GM21619 (cell line): ENCODE results near the gene EBNA1BP2.
A peak's percentile ranks its signal among the peaks of the same experiment; 100 is the strongest.
"Not testable (repeated sequence)": the region's sequence is repeated elsewhere in the genome, so short reads cannot be mapped to it uniquely, and the experiment has no call there.

ENCODE experiments used
- ATAC-seq: cut with Tn5 transposase; IDR thresholded peaks from one replicate; pipeline ENCODE4 v1.9.1; 2021; ENCODE audit not compliant: unreplicated experiment

EBNA1BP2 gene

GRCh38 chr1:43171876-43172526, at the start of gene EBNA1BP2, which contains the start of gene CFAP57:
TSS of gene EBNA1BP2 (minus strand) at chr1:43172290. CDS start at chr1:43172118, 172 bp downstream.
TSS of gene CFAP57 (plus strand) at chr1:43172330. CDS start at chr1:43172754, 424 bp downstream.
- peak; percentile 90 for ATAC-seq

- no peak for ATAC-seq
Observed at GRCh38 chr1:43221797-43222196, 49.7 kb upstream of the EBNA1BP2 start.

GRCh38 chr1:43220905-43221778, 49.1 kb upstream of the EBNA1BP2 start:
- ATAC-seq: peak; percentile 67

DNA sequence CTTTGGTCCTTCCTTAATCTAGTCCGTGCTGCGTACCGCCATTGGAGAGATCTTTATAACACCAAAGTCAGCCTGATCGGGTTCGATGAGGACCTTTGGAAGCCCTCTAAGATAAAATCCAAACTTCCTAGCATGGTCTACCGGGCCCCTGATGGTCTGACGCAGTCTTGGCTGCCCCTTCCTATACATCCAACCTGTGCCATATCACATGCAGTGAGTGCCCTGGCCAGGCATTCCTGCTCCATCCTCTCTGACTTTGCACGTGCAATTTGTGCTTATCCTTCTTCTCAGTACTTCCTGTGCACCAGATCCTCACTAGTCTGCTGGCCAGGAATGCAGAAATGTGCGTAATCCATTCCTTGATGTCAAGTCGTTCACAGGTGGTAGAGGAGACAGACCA, 45.7 kb upstream of the EBNA1BP2 start:
- no peak for ATAC-seq

- no peak for ATAC-seq
Observed at GRCh38 chr1:43214501-43215444, 42.7 kb upstream of the EBNA1BP2 start.

DNA sequence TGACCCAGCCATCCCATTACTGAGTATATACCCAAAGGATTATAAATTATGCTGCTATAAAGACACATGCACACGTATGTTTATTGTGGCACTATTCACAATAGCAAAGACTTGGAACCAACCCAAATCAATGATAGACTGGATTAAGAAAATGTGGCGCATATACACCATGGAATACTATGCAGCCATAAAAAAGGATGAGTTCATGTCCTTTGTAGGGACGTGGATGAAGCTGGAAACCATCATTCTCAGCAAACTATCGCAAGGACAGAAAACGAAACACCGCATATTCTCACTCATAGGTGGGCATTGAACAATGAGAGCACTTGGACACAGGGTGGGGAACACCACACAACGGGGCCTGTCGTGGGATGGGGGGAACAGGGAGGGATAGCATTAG, 36.2 kb upstream of the EBNA1BP2 start:
- not testable (repeated sequence) for ATAC-seq

DNA sequence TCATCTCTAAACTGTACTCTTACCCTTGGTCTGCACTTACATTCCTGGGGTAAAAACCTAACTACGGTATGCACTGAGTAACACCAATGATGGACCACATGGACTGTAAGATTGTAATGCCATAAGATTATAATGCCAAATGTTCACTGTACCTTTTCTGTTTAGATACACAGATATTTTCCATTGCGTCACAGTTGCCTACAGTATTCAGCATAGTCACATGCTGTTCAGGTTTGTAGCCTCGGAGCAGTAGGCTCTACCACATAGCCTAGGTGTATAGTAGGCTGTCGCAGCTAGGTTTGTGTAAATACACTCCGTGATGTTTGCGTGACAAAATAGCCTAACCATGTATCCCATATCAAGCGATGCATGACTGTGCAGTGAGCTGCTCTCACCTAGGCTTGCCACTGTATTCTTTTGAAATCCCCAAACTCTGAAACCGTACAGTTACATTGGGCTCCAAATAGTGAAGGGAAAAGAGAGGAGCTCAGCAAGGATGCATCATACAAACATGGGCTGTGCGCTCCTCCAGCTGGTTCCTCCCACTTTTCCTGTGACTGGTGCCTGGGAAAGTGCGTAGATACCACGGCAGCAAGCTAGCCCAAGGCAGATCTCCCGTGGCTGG, 35.3 kb upstream of the EBNA1BP2 start:
- ATAC-seq: no peak

DNA sequence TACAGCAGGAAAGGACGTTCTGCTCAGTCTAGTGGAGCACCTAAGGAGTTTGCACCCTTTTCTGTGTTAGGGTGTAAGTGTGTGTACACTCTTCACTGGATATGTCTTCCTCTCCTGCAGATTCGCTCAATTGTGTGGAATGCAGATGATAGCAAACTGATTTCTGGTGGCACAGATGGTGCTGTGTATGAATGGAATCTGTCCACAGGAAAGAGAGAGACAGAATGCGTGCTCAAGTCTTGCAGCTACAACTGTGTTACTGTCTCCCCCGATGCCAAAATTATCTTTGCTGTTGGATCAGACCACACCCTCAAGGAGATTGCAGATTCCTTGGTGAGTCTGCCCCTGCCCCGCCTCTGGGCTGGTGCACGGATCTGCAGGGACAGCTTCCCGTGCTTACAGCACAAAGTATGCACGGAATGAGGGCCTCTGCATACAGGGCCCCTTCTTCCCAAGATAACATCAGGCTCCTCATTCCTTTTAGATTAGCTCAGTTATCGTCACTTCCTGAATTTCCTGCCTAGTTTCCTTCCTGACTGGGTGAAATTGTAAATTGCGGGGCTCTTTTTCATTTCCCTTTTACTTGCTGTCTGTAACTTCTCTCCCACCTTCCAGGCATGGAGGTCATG, 34.6 kb upstream of the EBNA1BP2 start:
- ATAC-seq: no peak

DNA sequence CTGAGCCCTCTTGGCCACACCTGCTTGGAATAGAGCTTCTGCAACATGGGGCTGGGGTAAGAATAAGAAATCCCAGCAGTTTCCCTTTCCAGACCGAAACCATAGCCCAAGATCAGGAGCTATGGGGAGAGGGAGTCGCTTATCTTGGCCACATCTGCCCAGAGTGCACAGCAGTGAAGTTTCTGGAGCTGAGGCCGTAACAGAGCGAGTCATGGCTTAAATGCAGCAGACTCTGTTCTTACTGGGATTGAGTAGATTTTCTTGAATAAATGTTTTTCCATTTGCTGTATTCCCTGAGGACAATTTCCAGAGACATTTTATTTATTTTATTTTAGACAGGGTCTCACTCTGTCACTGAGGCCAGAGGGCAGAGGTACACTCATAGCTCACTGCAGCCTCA, 33.6 kb upstream of the EBNA1BP2 start:
- ATAC-seq: no peak

- ATAC-seq: no peak
Observed at GRCh38 chr1:43204394-43204793, 32.3 kb upstream of the EBNA1BP2 start.

- ATAC-seq: no peak
Observed at GRCh38 chr1:43203859-43204258, 31.8 kb upstream of the EBNA1BP2 start.

GRCh38 chr1:43199093-43199726, 27.1 kb upstream of the EBNA1BP2 start:
- ATAC-seq: peak; percentile 71

GRCh38 chr1:43197343-43198127, 25.4 kb upstream of the EBNA1BP2 start:
- no peak for ATAC-seq

DNA sequence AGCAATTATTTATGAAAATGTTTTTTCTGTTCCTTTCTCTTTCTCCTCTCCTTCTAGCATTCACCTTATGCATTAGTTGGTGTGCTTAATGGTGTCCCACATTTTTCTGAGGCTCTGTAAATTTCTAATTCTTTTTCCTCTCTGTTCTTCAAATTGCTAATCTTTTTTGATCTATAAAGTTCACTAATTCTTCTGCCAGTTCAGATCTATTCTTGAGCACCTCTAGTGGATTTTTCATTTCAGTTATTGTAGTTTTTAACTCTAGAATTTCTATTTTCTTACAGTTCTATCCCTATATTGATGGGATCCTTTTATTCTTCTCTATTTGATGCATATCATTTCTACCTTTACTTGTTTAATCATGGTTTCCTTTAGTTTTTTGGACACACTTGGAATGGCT, 22.4 kb upstream of the EBNA1BP2 start:
- no peak for ATAC-seq

- ATAC-seq: no peak
Observed at GRCh38 chr1:43188106-43188505, 16.0 kb upstream of the EBNA1BP2 start.

- ATAC-seq: no peak
Observed at GRCh38 chr1:43184995-43185394, 12.9 kb upstream of the EBNA1BP2 start.

DNA sequence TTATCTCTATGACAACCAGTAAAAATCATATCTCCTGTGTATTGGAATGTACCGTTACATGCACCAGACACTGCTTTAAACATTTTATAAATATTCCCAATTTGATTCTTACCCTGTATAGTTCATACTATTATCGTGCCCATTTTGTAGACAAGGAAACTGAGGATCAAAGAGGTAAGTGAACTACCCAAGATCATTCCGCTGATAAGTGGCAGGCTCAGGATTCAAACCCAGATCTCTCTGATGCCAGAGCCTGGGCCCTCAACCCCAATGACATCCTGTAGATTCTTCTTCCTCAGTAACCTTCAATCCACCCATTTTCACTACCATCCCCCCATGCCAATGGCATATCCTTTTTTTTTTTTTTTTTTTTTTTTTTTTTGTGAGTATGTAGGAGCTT, 12.3 kb upstream of the EBNA1BP2 start:
- no peak for ATAC-seq

DNA sequence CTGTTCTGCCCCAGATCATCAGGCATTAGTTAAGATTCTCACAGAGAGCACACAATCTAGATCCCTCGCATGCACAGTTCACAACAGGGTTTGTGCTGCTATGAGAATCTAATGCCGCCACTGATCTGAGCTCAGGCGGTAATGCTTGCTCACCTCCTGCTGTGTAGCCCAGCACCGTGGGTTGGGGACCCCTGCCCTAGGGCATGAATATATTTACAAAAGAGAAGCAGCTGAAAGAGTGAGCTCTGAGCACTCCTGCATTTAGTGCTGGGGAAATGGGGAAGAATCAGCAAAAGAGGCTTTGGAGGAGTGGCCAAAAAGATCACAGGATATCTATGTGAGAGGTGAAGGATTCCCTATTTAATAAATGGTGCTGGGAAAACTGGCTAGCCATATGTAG, 5.6 kb upstream of the EBNA1BP2 start:
- ATAC-seq: no peak

DNA sequence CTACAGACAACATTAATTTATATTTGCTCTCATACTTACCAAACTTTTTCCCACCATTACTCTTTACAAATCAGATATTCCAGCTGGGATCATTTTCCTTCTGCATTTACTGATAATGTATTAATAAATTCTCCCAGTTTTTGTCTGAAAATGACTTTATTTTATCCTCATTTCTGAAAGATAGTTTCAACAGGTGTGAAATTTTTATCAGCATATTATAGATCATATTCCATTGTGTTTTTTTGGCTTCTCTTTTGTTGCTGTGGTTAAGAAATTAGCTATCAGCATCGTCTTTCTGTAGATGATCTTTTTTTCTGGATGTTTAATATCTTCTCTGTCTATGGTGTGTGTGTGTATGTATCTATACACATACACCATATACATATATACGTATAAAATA, 2.8 kb upstream of the EBNA1BP2 start:
- ATAC-seq: no peak
